Endothelial cell of umbilical vein (primary cell): Measurements from ENCODE around the gene COMT.

Experiments
- CTCF ChIP-seq, 2 donors: IDR thresholded peaks; 1 replicate in 1 of 2; 2 replicates in 1 of 2; pipeline ENCODE4 v1.5.1; 2011; ENCODE audit warnings: low read length in 2 of 2, mild to moderate bottlenecking in 2 of 2, moderate library complexity in 2 of 2, control low read depth in 1 of 2, inconsistent platforms in 1 of 2, low read depth in 1 of 2; ENCODE audit not compliant: insufficient read depth in 1 of 2; ENCODE audit errors: extremely low read depth in 1 of 2
- EZH2 ChIP-seq: IDR thresholded peaks from 2 replicates; pipeline ENCODE4 v1.6.1; 2012; ENCODE audit warnings: borderline replicate concordance, low read depth, mild to moderate bottlenecking, moderate library complexity, low read length, inconsistent platforms; ENCODE audit not compliant: severe bottlenecking
- MAX ChIP-seq: IDR thresholded peaks from 2 replicates; pipeline ENCODE4 v1.6.1; 2011; ENCODE audit not compliant: insufficient read depth, insufficient read length
- MYC ChIP-seq: IDR thresholded peaks from one replicate; pipeline ENCODE4 v1.6.1; 2011; ENCODE audit warnings: mild to moderate bottlenecking, low read depth, low read length
- POLR2A ChIP-seq: IDR thresholded peaks from 2 replicates; pipeline ENCODE4 v1.6.1; 2012; ENCODE audit warnings: low read depth, mild to moderate bottlenecking, control low read depth, low read length

GRCh38 chr22:19965771-19966709, 24.5 kb downstream of the COMT start:
- TF ChIP-seq CTCF (IDR thresholded peaks at IDR 0.05; ENCODE audit: extremely low read depth in 1 of 2, insufficient read depth in 1 of 2, low read depth in 1 of 2, low read length in 2 of 2): peak; percentile 41 to 61
- TF ChIP-seq MYC: no peak
- TF ChIP-seq POLR2A: no peak
- no peak for TF ChIP-seq EZH2
- no peak for TF ChIP-seq MAX
